Measurements from ENCODE around the gene TMEM131.
"Not testable (repeated sequence)": the region's sequence is repeated elsewhere in the genome, so short reads cannot be mapped to it uniquely, and the experiment has no call there.

TMEM131 gene

GRCh38 chr2:97714950-97715652 lies 280.6 kb downstream of the TMEM131 start:
- no peaks in the 10 kb centered on the region for H3K36me3 Mint-ChIP-seq (ENCODE audit: low read depth)
- H3K9me3 Mint-ChIP-seq = no peaks in the 10 kb centered on the region
- TF ChIP-seq, protein P1, sequence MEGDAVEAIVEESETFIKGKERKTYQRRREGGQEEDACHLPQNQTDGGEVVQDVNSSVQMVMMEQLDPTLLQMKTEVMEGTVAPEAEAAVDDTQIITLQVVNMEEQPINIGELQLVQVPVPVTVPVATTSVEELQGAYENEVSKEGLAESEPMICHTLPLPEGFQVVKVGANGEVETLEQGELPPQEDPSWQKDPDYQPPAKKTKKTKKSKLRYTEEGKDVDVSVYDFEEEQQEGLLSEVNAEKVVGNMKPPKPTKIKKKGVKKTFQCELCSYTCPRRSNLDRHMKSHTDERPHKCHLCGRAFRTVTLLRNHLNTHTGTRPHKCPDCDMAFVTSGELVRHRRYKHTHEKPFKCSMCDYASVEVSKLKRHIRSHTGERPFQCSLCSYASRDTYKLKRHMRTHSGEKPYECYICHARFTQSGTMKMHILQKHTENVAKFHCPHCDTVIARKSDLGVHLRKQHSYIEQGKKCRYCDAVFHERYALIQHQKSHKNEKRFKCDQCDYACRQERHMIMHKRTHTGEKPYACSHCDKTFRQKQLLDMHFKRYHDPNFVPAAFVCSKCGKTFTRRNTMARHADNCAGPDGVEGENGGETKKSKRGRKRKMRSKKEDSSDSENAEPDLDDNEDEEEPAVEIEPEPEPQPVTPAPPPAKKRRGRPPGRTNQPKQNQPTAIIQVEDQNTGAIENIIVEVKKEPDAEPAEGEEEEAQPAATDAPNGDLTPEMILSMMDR (IDR thresholded peaks at IDR 0.05; ENCODE audit: unreplicated experiment in 3 of 3) = no peak
- H3K4me1 Mint-ChIP-seq = peaks cover 30% of the 10 kb centered on the region
- H3K27ac Mint-ChIP-seq = no peak overlapping the region
- H3K4me3 Mint-ChIP-seq = no peak overlapping the region
- peaks cover under 1% of the 10 kb centered on the region for H3K27me3 Mint-ChIP-seq (ENCODE audit: low read depth)

DNA sequence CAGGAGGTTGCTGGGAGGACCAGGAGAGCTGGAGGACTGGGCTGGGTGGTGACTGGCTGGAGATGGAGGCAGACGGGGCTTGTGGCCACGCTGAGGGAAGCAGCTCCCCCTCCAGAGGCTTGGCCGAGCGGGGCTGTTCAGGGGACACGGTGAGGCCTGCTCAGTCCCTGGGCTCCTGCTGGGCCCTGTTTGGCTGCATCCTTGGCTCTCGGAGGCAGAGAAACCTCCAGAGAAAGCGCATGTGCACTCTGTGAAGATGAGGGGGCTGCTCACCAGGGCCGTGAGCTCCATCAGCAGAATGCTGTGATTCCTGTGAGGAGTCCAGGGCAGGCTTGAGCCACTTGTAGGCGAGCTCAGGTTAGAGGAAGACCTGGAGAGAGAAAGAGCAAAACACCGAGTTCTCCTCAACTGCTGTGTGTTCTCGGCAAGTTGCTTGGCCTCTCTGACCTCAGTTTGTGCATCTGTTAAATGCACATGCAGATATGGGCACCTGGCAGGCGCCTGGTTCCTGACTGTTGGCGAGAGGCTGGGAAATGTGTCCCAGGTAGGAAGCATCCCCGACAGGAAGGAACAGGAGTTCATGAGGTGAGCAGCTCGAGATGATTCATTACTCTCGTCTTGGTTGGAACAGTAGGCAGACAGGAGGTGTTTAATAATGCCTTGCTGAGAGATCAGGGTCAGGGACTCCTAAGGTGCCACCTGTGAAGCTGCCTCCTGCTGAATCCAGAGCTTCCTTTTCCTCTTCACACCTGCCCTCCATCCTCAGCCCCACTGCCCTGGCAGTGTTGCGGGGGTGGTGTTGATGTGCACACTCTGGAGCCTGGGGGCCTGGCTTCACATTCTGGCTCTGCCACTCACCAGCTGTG lies 281.4 kb downstream of the TMEM131 start:
- H3K27me3 Mint-ChIP-seq (ENCODE audit: low read depth) = peaks cover 3% of the 10 kb centered on the region
- TF ChIP-seq, protein P1 (IDR thresholded peaks at IDR 0.05; ENCODE audit: unreplicated experiment in 3 of 3) = no peak
- H3K9me3 Mint-ChIP-seq = no peaks in the 10 kb centered on the region
- peak overlapping the region in 2 of 3 experiments; percentile 40 to 72 for H3K27ac Mint-ChIP-seq
- H3K4me1 Mint-ChIP-seq = peaks cover 33% of the 10 kb centered on the region
- no peak overlapping the region for H3K4me3 Mint-ChIP-seq
- H3K36me3 Mint-ChIP-seq (ENCODE audit: low read depth) = no peaks in the 10 kb centered on the region

GRCh38 chr2:97713296-97714083 lies 282.3 kb downstream of the TMEM131 start, which contains the start of gene ZAP70:
Gene ZAP70, plus strand, starts transcription at chr2:97713576. Its CDS starts 10,461 bp downstream, at chr2:97724037.
- peaks cover 33% of the 10 kb centered on the region for H3K4me1 Mint-ChIP-seq
- TF ChIP-seq, protein P1 (IDR thresholded peaks at IDR 0.05; ENCODE audit: unreplicated experiment in 3 of 3) = no peak
- no peaks in the 10 kb centered on the region for H3K36me3 Mint-ChIP-seq (ENCODE audit: low read depth)
- H3K4me3 Mint-ChIP-seq = peak within 1 kb of the TSS in 1 of 3 experiments; percentile 25
- no peaks in the 10 kb centered on the region for H3K9me3 Mint-ChIP-seq
- peak within 1 kb of the TSS; percentile 44 to 82 (median 72) for H3K27ac Mint-ChIP-seq
- H3K27me3 Mint-ChIP-seq (ENCODE audit: low read depth) = peaks cover 3% of the 10 kb centered on the region

DNA sequence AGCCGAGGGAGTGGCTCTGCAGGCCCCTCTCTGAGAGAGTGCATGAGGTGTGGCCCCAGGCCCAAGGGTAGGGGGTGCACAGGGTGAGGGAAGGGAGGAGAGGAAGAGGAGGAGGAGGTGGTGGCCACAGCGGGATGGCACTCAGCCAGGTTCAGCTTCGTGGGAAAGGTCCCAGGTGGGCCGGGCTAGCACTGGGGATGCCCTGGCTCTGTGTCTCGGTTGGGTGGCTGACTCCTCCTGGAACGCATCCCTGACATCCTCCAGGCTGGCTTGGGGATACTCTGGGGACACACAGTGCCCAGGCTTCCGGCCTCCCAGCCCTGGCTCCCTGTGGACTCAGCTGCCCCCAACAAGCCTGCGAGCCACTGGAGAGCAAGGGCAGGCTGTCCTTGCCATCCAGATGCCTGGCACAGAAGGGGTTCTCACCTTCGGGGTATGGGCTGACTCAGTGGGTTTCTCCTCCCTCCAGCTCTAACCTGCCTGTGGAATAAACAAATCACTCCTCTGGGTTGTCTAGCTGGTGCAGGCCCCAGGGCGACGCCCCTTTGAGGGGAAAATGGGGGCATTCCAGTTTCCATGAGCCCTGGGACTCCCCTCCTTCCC lies 283.0 kb downstream of the TMEM131 start:
- TF ChIP-seq, protein P1 (IDR thresholded peaks at IDR 0.05; ENCODE audit: unreplicated experiment in 3 of 3) = no peak
- Mint-ChIP-seq H3K4me3 (no peak overlapping the region), H3K4me1 (peaks cover 30% of the 10 kb centered on the region), H3K27ac (no peak overlapping the region), H3K9me3 (no peaks in the 10 kb centered on the region), H3K27me3 (ENCODE audit: low read depth) (peaks cover 3% of the 10 kb centered on the region), H3K36me3 (ENCODE audit: low read depth) (no peaks in the 10 kb centered on the region)

DNA sequence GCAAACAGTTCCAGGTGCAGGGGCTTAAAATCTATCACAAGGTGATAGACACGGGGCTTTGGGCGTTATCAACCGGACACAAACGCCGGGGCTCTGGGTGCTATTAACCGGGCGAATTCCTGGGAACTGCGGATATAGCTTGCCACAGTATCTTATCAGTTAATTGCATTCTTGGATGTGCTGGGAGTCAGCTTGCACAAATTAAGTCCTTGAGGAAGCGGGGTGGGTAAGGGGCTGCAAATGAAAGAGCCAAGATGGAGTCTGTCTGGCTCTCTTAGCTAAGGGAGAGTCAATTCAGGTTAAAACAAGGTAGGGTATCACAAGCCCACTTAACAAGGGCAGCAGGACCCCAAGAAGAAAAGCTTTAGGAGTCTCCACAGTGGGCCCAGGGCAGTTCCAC lies 283.6 kb downstream of the TMEM131 start:
- not testable (repeated sequence) for H3K9me3 Mint-ChIP-seq
- H3K4me1 Mint-ChIP-seq = peaks cover 25% of the 10 kb centered on the region

More for the DNA sequence above, 283.6 kb downstream of the TMEM131 start:
- H3K27ac Mint-ChIP-seq = peak overlapping the region; percentile 15 to 68 (median 44)
- H3K4me3 Mint-ChIP-seq; H3K27me3 Mint-ChIP-seq (ENCODE audit: low read depth); H3K36me3 Mint-ChIP-seq (ENCODE audit: low read depth): not testable (repeated sequence)

Measured in nephron (organoid).